Skeletal muscle satellite cell (primary cell): ENCODE results near the gene NDUFB5.

Experiments used
- H3K27me3 ChIP-seq: 2 replicates; pipeline ENCODE4 v1.7.0; 2013; ENCODE audit warnings: low read length; ENCODE audit not compliant: control insufficient read depth, insufficient read depth
- H3K36me3 ChIP-seq: 2 replicates; pipeline ENCODE4 v1.7.0; 2013; ENCODE audit warnings: mild to moderate bottlenecking, control low read depth, low read length; ENCODE audit not compliant: insufficient read depth
- H3K4me1 ChIP-seq: 2 replicates; pipeline ENCODE4 v1.7.0; 2013; ENCODE audit warnings: low read length; ENCODE audit not compliant: control insufficient read depth, insufficient read depth
- H3K4me2 ChIP-seq: 2 replicates; pipeline ENCODE4 v1.7.0; 2013; ENCODE audit warnings: mild to moderate bottlenecking, low read length
- H3K4me3 ChIP-seq: 2 replicates; pipeline ENCODE4 v1.7.0; 2013; ENCODE audit warnings: low read length
- H3K9ac ChIP-seq: 2 replicates; pipeline ENCODE4 v1.7.0; 2013; ENCODE audit warnings: mild to moderate bottlenecking, low read depth, low read length, moderate library complexity
- H3K9me3 ChIP-seq: replicated peaks from 2 replicates; pipeline ENCODE4 v1.7.0; 2013; ENCODE audit warnings: mild to moderate bottlenecking, control low read depth, low read length

Gene NDUFB5

GRCh38 chr3:179603321-179603720 is 1.3 kb upstream of the NDUFB5 start:
- no peaks in the 10 kb centered on the region for H3K9me3 ChIP-seq
- H3K9ac ChIP-seq: peak overlapping the region; percentile 95
- peaks cover 36% of the 10 kb centered on the region for H3K36me3 ChIP-seq
- no peaks in the 10 kb centered on the region for H3K27me3 ChIP-seq
- peak overlapping the region; percentile 73 for H3K4me2 ChIP-seq
- H3K4me3 ChIP-seq: peak overlapping the region; percentile 86
- H3K4me1 ChIP-seq: peaks cover 7% of the 10 kb centered on the region

GRCh38 chr3:179603831-179604230 is 763 bp upstream of the NDUFB5 start:
- Histone ChIP-seq H3K4me3 (peak overlapping the region; percentile 86), H3K27me3 (no peaks in the 10 kb centered on the region)

GRCh38 chr3:179606534-179607085 is 2.0 kb downstream of the NDUFB5 start:
- peaks cover 8% of the 10 kb centered on the region for H3K36me3 ChIP-seq
- H3K27me3 ChIP-seq: no peaks in the 10 kb centered on the region
- no peak overlapping the region for H3K9ac ChIP-seq
- peaks cover 7% of the 10 kb centered on the region for H3K4me1 ChIP-seq
- no peaks in the 10 kb centered on the region for H3K9me3 ChIP-seq
- H3K4me2 ChIP-seq: no peak overlapping the region
- no peak overlapping the region for H3K4me3 ChIP-seq

More at GRCh38 chr3:179603831-179604230, 763 bp upstream of the NDUFB5 start:
- peak overlapping the region; percentile 95 for H3K9ac ChIP-seq
- H3K4me1 ChIP-seq: peaks cover 7% of the 10 kb centered on the region
- H3K9me3 ChIP-seq: no peaks in the 10 kb centered on the region
- peak overlapping the region; percentile 73 for H3K4me2 ChIP-seq
- H3K36me3 ChIP-seq: peaks cover 30% of the 10 kb centered on the region

- no peaks in the 10 kb centered on the region for H3K27me3 ChIP-seq
- H3K4me3 ChIP-seq: no peak overlapping the region
- no peak overlapping the region for H3K4me2 ChIP-seq
- no peaks in the 10 kb centered on the region for H3K9me3 ChIP-seq
- H3K9ac ChIP-seq: no peak overlapping the region
- peaks cover 7% of the 10 kb centered on the region for H3K36me3 ChIP-seq
- H3K4me1 ChIP-seq: peaks cover 8% of the 10 kb centered on the region
These were observed 4.5 kb downstream of the NDUFB5 start for GRCh38 chr3:179608931-179609720.

- H3K4me1 ChIP-seq: peaks cover 10% of the 10 kb centered on the region
- H3K4me3 ChIP-seq: no peak overlapping the region
- no peak overlapping the region for H3K4me2 ChIP-seq
- no peaks in the 10 kb centered on the region for H3K27me3 ChIP-seq
- no peak overlapping the region for H3K9ac ChIP-seq
- H3K36me3 ChIP-seq: peaks cover 7% of the 10 kb centered on the region
- H3K9me3 ChIP-seq: no peaks in the 10 kb centered on the region
These were observed 5.5 kb downstream of the NDUFB5 start for GRCh38 chr3:179610066-179610465.

GRCh38 chr3:179613807-179614206 is 9.2 kb downstream of the NDUFB5 start:
- Histone ChIP-seq H3K4me2 (peak overlapping the region; percentile 20), H3K27me3 (no peaks in the 10 kb centered on the region), H3K4me3 (no peak overlapping the region), H3K4me1 (peaks cover 10% of the 10 kb centered on the region), H3K9ac (peak overlapping the region; percentile 29), H3K9me3 (no peaks in the 10 kb centered on the region), H3K36me3 (peaks cover 15% of the 10 kb centered on the region)

GRCh38 chr3:179615458-179616173 is 11.0 kb downstream of the NDUFB5 start:
- H3K9me3 ChIP-seq: no peaks in the 10 kb centered on the region
- no peak overlapping the region for H3K4me2 ChIP-seq
- H3K36me3 ChIP-seq: peaks cover 18% of the 10 kb centered on the region
- no peak overlapping the region for H3K4me3 ChIP-seq
- H3K27me3 ChIP-seq: no peaks in the 10 kb centered on the region
- H3K4me1 ChIP-seq: peaks cover 10% of the 10 kb centered on the region
- H3K9ac ChIP-seq: no peak overlapping the region

GRCh38 chr3:179622023-179622422 is 17.4 kb downstream of the NDUFB5 start:
- Histone ChIP-seq H3K27me3 (no peaks in the 10 kb centered on the region), H3K4me1 (peaks cover 6% of the 10 kb centered on the region), H3K4me2 (no peak overlapping the region), H3K4me3 (no peak overlapping the region), H3K36me3 (peaks cover 43% of the 10 kb centered on the region), H3K9me3 (no peaks in the 10 kb centered on the region), H3K9ac (no peak overlapping the region)

- no peaks in the 10 kb centered on the region for H3K9me3 ChIP-seq
- H3K9ac ChIP-seq: no peak overlapping the region
- peaks cover 27% of the 10 kb centered on the region for H3K36me3 ChIP-seq
These were observed 19.9 kb downstream of the NDUFB5 start for GRCh38 chr3:179624451-179624850.

GRCh38 chr3:179630753-179631451 is 26.3 kb downstream of the NDUFB5 start:
- Histone ChIP-seq H3K27me3 (no peaks in the 10 kb centered on the region), H3K4me3 (no peak overlapping the region), H3K9ac (no peak overlapping the region), H3K9me3 (no peaks in the 10 kb centered on the region), H3K36me3 (no peaks in the 10 kb centered on the region), H3K4me2 (no peak overlapping the region), H3K4me1 (no peaks in the 10 kb centered on the region)

More at GRCh38 chr3:179624451-179624850, 19.9 kb downstream of the NDUFB5 start:
- no peak overlapping the region for H3K4me3 ChIP-seq
- peaks cover 6% of the 10 kb centered on the region for H3K4me1 ChIP-seq
- no peak overlapping the region for H3K4me2 ChIP-seq
- no peaks in the 10 kb centered on the region for H3K27me3 ChIP-seq

- Histone ChIP-seq H3K27me3 (no peaks in the 10 kb centered on the region), H3K4me3 (no peak overlapping the region), H3K36me3 (no peaks in the 10 kb centered on the region), H3K9ac (no peak overlapping the region), H3K9me3 (no peaks in the 10 kb centered on the region), H3K4me2 (no peak overlapping the region), H3K4me1 (no peaks in the 10 kb centered on the region)
These were observed 35.9 kb downstream of the NDUFB5 start for GRCh38 chr3:179640469-179640868.
